Nephron (organoid): ENCODE results near the gene IFT43.

Source experiments
- H3K27ac Mint-ChIP-seq, 3 experiments: 2 replicates each; pipeline ENCODE4 v1.8.0; 2020; ENCODE audit warnings: mixed read lengths in 3 of 3, mild to moderate bottlenecking in 2 of 3, moderate library complexity in 1 of 3
- H3K27me3 Mint-ChIP-seq: 2 replicates; pipeline ENCODE4 v1.8.0; 2021; ENCODE audit warnings: low read depth, mild to moderate bottlenecking, moderate library complexity, mixed read lengths
- H3K36me3 Mint-ChIP-seq: 2 replicates; pipeline ENCODE4 v1.8.0; 2020; ENCODE audit warnings: low read depth, mixed read lengths
- H3K4me1 Mint-ChIP-seq: 2 replicates; pipeline ENCODE4 v1.8.0; 2020; ENCODE audit warnings: mixed read lengths
- H3K4me3 Mint-ChIP-seq, 3 experiments: 2 replicates each; pipeline ENCODE4 v1.8.0; 2020; ENCODE audit warnings: mild to moderate bottlenecking in 3 of 3, mixed read lengths in 3 of 3, moderate library complexity in 2 of 3
- H3K9me3 Mint-ChIP-seq: 2 replicates; pipeline ENCODE4 v1.8.0; 2020; ENCODE audit warnings: mixed read lengths
- CTCF ChIP-seq, 3 experiments: fragments of 200-600 bp; sonication (generic); IDR thresholded peaks; one replicate each; pipeline ENCODE4 v1.5.0; 2021; ENCODE audit warnings: antibody characterized with exemption in 3 of 3; ENCODE audit not compliant: unreplicated experiment in 3 of 3

IFT43 gene

GRCh38 chr14:75995372-75996041 is 9.9 kb downstream of the IFT43 start:
- H3K27me3 Mint-ChIP-seq = no peaks in the 10 kb centered on the region
- peak overlapping the region; percentile 36 to 73 (median 59) for H3K27ac Mint-ChIP-seq
- H3K4me1 Mint-ChIP-seq = peaks cover 55% of the 10 kb centered on the region
- H3K9me3 Mint-ChIP-seq = no peaks in the 10 kb centered on the region
- peaks cover 64% of the 10 kb centered on the region for H3K36me3 Mint-ChIP-seq
- peak overlapping the region in 2 of 3 experiments; percentile 15 to 67 for H3K4me3 Mint-ChIP-seq
- no peak for TF ChIP-seq CTCF (IDR thresholded peaks at IDR 0.05; ENCODE audit: unreplicated experiment in 3 of 3)

- H3K27ac Mint-ChIP-seq = peak overlapping the region in 1 of 3 experiments; percentile 36
- no peaks in the 10 kb centered on the region for H3K9me3 Mint-ChIP-seq
- peaks cover 54% of the 10 kb centered on the region for H3K4me1 Mint-ChIP-seq
- H3K4me3 Mint-ChIP-seq = no peak overlapping the region
- TF ChIP-seq CTCF (IDR thresholded peaks at IDR 0.05; ENCODE audit: unreplicated experiment in 3 of 3) = no peak
- no peaks in the 10 kb centered on the region for H3K27me3 Mint-ChIP-seq
- peaks cover 72% of the 10 kb centered on the region for H3K36me3 Mint-ChIP-seq
Measured at GRCh38 chr14:75996488-75996887, 10.9 kb downstream of the IFT43 start.

- no peak overlapping the region for H3K27ac Mint-ChIP-seq
- H3K27me3 Mint-ChIP-seq = no peaks in the 10 kb centered on the region
- TF ChIP-seq CTCF (IDR thresholded peaks at IDR 0.05; ENCODE audit: unreplicated experiment in 3 of 3) = no peak
- H3K4me1 Mint-ChIP-seq = peaks cover 34% of the 10 kb centered on the region
- peaks cover 76% of the 10 kb centered on the region for H3K36me3 Mint-ChIP-seq
- H3K4me3 Mint-ChIP-seq = no peak overlapping the region
- peaks cover 15% of the 10 kb centered on the region for H3K9me3 Mint-ChIP-seq
Measured at GRCh38 chr14:75999511-76000190, 14.1 kb downstream of the IFT43 start.

GRCh38 chr14:76002383-76002782 is 16.8 kb downstream of the IFT43 start:
- Mint-ChIP-seq H3K27me3 (no peaks in the 10 kb centered on the region), H3K36me3 (peaks cover 79% of the 10 kb centered on the region), H3K4me3 (no peak overlapping the region), H3K4me1 (peaks cover 9% of the 10 kb centered on the region), H3K27ac (peak overlapping the region in 1 of 3 experiments; percentile 1), H3K9me3 (peaks cover 27% of the 10 kb centered on the region)
- TF ChIP-seq CTCF (IDR thresholded peaks at IDR 0.05; ENCODE audit: unreplicated experiment in 3 of 3) = no peak

GRCh38 chr14:76006253-76006652 is 20.7 kb downstream of the IFT43 start:
- peaks cover 79% of the 10 kb centered on the region for H3K36me3 Mint-ChIP-seq
- TF ChIP-seq CTCF (IDR thresholded peaks at IDR 0.05; ENCODE audit: unreplicated experiment in 3 of 3) = no peak
- H3K9me3 Mint-ChIP-seq = peaks cover 27% of the 10 kb centered on the region
- H3K27me3 Mint-ChIP-seq = no peaks in the 10 kb centered on the region
- no peak overlapping the region for H3K4me3 Mint-ChIP-seq
- peaks cover 1% of the 10 kb centered on the region for H3K4me1 Mint-ChIP-seq
- no peak overlapping the region for H3K27ac Mint-ChIP-seq
